GM13976 (cell line): ENCODE results near the gene RTBDN.

Experiments
- DNase-seq: peaks from one replicate; pipeline ENCODE4 v3.0.0; 2012; ENCODE audit warnings: low spot score
- in situ Hi-C: fragments of 300-500 bp; cut with MboI; formaldehyde crosslinking; loops from one replicate; pipeline ENCODE4 v1.12.0; 2022; ENCODE audit warnings: low sequenced_read_pairs, mixed read lengths, inconsistent platforms; ENCODE audit not compliant: unreplicated experiment
- TF ChIP-seq, protein P1 (sequence below): IDR thresholded peaks from 2 replicates; pipeline ENCODE4 v1.5.1; 2012; ENCODE audit warnings: borderline replicate concordance, mild to moderate bottlenecking; ENCODE audit not compliant: insufficient read depth; ENCODE audit errors: extremely low read depth, missing control alignments, control extremely low read depth

RTBDN gene

DNA sequence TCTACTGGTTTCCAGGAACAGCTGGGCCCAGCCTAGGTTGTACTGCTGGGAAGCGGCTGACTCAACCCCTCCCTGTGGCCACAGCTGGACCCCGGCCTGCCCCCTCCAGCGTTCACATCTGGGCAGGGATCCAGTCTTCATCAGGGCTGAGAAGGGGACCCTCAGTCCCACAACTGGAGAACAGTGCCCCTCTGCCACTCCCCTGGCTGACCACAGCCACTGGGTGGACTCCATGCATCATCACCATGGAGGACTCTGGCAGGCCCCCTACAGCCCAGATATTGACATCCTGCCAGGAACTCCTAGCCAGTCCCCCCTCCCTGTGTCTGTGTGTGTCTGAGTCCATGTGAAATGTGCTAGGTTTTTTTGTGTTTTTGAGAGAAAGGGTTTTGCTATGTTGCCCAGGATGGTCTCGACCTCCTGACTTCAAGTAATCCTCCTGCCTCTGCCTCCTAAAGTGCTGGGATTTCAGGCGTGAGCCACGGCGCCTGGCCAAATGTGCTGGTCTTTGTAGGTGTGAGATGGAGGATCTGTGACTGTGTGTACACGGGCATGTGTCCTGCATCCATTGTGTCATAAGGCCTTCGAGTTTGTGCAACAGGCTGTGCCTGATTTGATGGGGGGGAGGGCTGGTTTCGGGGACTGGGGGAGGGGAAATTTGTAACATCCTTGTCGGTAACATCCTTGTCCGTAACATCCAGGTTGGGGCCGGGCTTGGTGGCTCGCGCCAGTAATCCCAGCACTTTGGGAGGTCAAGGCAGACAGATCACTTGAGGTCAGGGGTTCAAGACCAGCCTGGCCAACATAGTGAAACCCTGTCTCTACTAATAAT lies 55.0 kb downstream of the RTBDN start:
- TF ChIP-seq, protein P1, sequence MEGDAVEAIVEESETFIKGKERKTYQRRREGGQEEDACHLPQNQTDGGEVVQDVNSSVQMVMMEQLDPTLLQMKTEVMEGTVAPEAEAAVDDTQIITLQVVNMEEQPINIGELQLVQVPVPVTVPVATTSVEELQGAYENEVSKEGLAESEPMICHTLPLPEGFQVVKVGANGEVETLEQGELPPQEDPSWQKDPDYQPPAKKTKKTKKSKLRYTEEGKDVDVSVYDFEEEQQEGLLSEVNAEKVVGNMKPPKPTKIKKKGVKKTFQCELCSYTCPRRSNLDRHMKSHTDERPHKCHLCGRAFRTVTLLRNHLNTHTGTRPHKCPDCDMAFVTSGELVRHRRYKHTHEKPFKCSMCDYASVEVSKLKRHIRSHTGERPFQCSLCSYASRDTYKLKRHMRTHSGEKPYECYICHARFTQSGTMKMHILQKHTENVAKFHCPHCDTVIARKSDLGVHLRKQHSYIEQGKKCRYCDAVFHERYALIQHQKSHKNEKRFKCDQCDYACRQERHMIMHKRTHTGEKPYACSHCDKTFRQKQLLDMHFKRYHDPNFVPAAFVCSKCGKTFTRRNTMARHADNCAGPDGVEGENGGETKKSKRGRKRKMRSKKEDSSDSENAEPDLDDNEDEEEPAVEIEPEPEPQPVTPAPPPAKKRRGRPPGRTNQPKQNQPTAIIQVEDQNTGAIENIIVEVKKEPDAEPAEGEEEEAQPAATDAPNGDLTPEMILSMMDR = peak; percentile 12
- DNase-seq = no peak
- in situ Hi-C loops = no loop called here

DNA sequence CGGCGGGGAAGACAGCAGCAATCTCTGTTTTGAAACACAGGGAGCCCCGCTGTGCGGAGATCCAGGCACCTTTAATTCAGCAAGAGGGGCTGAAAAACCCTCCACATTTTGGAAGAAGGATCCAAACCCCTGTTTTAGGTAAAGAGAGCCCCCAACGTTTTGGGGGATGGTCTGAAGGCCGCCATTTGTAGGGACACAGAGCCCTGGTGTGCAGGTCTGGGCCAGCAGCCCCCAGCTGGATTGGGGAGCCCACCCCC lies 55.5 kb downstream of the RTBDN start:
- no peak for DNase-seq
- TF ChIP-seq, protein P1 = no peak

DNA sequence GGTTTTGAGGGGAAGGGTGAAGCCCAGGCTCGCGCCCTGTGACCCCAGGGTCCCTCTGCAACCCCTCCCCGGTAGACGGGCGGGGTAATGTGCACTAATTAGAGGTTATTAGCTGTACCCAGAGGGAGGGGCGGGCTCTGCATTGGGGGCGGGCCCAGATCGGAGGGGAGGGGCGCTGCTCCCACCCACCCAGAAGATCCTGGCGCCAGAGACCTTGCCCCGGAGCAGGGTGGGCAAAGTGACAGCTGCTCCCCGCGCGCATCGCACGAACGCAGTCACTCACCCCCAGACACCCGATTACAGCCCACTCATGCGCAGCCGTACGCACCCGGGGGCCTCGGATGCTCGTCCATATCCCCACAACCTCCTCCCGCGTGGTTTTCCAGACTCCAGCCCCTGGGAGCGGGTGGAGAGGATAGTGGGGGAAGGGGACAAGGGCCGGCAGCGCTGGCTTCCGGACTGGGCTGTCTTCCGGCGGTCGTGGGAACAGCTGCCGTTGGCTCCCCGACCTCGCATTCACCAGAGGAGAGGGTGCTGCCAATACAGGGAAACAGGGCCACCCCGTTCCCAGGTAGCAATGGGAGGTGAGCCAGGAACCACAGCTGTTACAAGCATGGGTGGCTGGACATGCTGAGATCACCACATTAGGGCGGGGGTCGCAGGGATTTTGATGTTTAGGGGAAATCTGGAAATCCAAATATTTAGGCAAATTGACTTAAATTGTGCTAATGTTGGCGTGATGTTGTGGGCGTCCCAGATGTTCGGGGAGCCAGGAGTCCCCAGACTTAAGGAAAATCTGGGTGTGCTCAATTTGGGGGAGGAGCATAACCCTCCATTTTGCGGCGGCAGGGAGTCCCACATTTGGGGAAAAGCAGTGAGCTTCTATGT lies 56.1 kb downstream of the RTBDN start:
- DNase-seq = peak; percentile 70
- in situ Hi-C loops = no loop called here
- TF ChIP-seq, protein P1 = no peak

More for the DNA sequence above, 55.5 kb downstream of the RTBDN start:
- in situ Hi-C loops = no loop called here

DNA sequence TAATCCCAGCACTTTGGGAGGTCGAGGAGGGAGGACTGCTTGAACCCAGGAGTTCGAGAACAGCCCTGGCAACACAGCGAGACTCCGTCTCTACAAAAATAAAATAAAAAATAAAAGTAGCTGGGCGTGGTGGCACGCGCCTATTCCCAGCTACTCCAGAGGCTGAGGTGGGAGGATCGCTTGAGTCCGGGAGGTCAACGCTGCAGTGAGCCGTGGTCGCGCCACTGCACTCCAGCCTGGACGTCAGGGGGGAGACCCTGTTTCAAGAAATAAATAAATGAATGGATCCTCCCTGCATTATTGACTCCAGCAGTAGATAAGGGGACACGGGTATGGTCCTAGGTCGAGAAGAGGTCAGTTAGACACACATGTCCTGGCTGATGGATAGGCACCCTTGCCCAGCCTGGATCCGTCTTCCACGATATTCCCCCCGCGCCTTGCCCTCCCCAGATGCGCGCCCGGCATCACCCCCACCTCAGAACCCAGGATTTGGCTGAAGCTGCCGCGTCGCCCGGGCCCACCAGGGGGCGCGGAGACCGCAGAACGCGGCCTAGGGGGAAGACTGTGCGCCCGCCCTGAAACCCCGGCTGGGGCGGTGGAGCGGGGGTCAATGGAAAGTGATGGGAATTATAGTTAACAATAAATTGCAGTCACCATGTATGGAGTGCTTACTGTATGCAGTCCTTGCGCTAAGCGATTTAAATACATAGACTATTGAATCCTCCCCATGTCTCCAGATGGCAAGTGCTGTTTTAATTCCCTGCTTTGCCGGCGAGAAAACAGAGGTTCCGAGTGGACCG lies 57.0 kb downstream of the RTBDN start:
- TF ChIP-seq, protein P1 = peak; percentile 94
- DNase-seq = peak; percentile 82
- in situ Hi-C loops = no loop called here
